NB4 (cell line): ENCODE measurements around the gene SLC22A17.

Experiments
- CTCF ChIP-seq: IDR thresholded peaks from one replicate; pipeline ENCODE4 v1.5.1; 2012; ENCODE audit warnings: low read depth, low read length
- MAX ChIP-seq: IDR thresholded peaks from 2 replicates; pipeline ENCODE4 v1.6.1; 2011; ENCODE audit warnings: low read depth, low read length
- MYC ChIP-seq: IDR thresholded peaks from 2 replicates; pipeline ENCODE4 v1.6.1; 2011; ENCODE audit warnings: low read depth, low read length
- POLR2A ChIP-seq: IDR thresholded peaks from 2 replicates; pipeline ENCODE4 v1.6.1; 2011; ENCODE audit warnings: mild to moderate bottlenecking; ENCODE audit not compliant: insufficient read length; ENCODE audit errors: extremely low read depth

DNA sequence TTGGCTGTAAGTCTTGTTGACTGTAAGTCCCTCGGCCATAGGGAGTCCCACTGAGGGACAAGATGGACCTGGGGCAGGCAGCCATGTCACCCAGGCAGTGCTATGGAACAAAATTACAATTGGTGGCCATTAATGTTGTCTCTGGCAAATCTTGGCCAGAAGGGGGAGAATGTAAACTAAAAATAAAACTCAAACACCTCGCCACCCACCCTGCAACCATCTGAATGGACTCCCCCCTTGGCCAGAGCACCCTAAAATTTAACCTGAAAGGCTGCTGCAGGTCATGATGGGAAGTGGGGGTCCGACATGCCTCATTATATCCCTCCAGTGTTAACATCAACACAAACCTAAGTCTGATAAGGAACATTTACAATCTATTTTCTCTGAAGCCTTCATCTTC is 8.2 kb downstream of the SLC22A17 start:
- no peak for TF ChIP-seq CTCF
- TF ChIP-seq POLR2A = no peak
- no peak for TF ChIP-seq MAX
- no peak for TF ChIP-seq MYC
